Activated T-cell treated with anti-CD3 and anti-CD28 coated beads for 48 hours (primary cell): ENCODE measurements around the gene NPS.

ENCODE experiments used
- DNase-seq: peaks from one replicate; pipeline ENCODE4 v3.0.0-alpha.2; 2020; ENCODE audit warnings: low read depth

The NPS gene

GRCh38 chr10:127561647-127562046 is 12.5 kb downstream of the NPS start:
- no peak for DNase-seq

GRCh38 chr10:127563718-127564553 is 14.8 kb downstream of the NPS start:
- DNase-seq: peak; percentile 15

- DNase-seq: no peak
Measured at GRCh38 chr10:127564644-127565043, 15.5 kb downstream of the NPS start.

- no peak for DNase-seq
Measured at GRCh38 chr10:127565583-127565982, 16.5 kb downstream of the NPS start.

- no peak for DNase-seq
Measured at GRCh38 chr10:127569210-127569609, 20.1 kb downstream of the NPS start.

GRCh38 chr10:127570036-127570435 is 20.9 kb downstream of the NPS start:
- DNase-seq: no peak

- DNase-seq: no peak
Measured at GRCh38 chr10:127571386-127571785, 22.3 kb downstream of the NPS start.

- DNase-seq: no peak
Measured at GRCh38 chr10:127576051-127576450, 26.9 kb downstream of the NPS start.

GRCh38 chr10:127576740-127577161 is 27.6 kb downstream of the NPS start:
- DNase-seq: no peak

- DNase-seq: no peak
Measured at GRCh38 chr10:127577376-127578258, 28.5 kb downstream of the NPS start.

GRCh38 chr10:127578259-127578960 is 29.3 kb downstream of the NPS start:
- DNase-seq: no peak

GRCh38 chr10:127578961-127579305 is 29.8 kb downstream of the NPS start:
- no peak for DNase-seq

GRCh38 chr10:127579640-127580039 is 30.5 kb downstream of the NPS start:
- DNase-seq: no peak

GRCh38 chr10:127580822-127581221 is 31.7 kb downstream of the NPS start:
- no peak for DNase-seq

GRCh38 chr10:127585519-127586023 is 36.5 kb downstream of the NPS start:
- no peak for DNase-seq

GRCh38 chr10:127587668-127588365 is 38.7 kb downstream of the NPS start:
- DNase-seq: no peak

- no peak for DNase-seq
Measured at GRCh38 chr10:127592586-127592985, 43.5 kb downstream of the NPS start.

GRCh38 chr10:127600479-127600878 is 51.4 kb downstream of the NPS start:
- DNase-seq: no peak
